GM08714 (cell line): ENCODE measurements around the gene MTHFS.
A peak's percentile ranks its signal among the peaks of the same experiment; 100 is the strongest.
"Not testable (repeated sequence)": the region's sequence is repeated elsewhere in the genome, so short reads cannot be mapped to it uniquely, and the experiment has no call there.

ENCODE experiments used
- H3K4me3 ChIP-seq: fragments of 200-500 bp; sonication (Bioruptor generic); 2 replicates; pipeline ENCODE4 v1.5.1; 2014; ENCODE audit warnings: mild to moderate bottlenecking, low read length, inconsistent platforms
- ZNF274 ChIP-seq: IDR thresholded peaks from 2 replicates; pipeline ENCODE4 v1.6.1; 2012; ENCODE audit warnings: mild to moderate bottlenecking, low read depth, low read length

Gene MTHFS

GRCh38 chr15:79923079-79923514 is 26.3 kb upstream of the MTHFS start:
- no peak for TF ChIP-seq ZNF274
- peak overlapping the region; percentile 86 for H3K4me3 ChIP-seq

GRCh38 chr15:79922512-79923078 is 25.8 kb upstream of the MTHFS start:
- peak overlapping the region; percentile 86 for H3K4me3 ChIP-seq
- TF ChIP-seq ZNF274, result no peak

- H3K4me3 ChIP-seq, result no peak overlapping the region
- no peak for TF ChIP-seq ZNF274
Observed at GRCh38 chr15:79919749-79920511, 23.1 kb upstream of the MTHFS start.

GRCh38 chr15:79919090-79919748 is 22.4 kb upstream of the MTHFS start:
- H3K4me3 ChIP-seq, result no peak overlapping the region
- no peak for TF ChIP-seq ZNF274

- H3K4me3 ChIP-seq, result no peak overlapping the region
- no peak for TF ChIP-seq ZNF274
Observed at GRCh38 chr15:79918278-79918677, 21.5 kb upstream of the MTHFS start.

GRCh38 chr15:79916502-79917132 is 19.8 kb upstream of the MTHFS start:
- no peak for TF ChIP-seq ZNF274
- no peak overlapping the region for H3K4me3 ChIP-seq

- H3K4me3 ChIP-seq, result not testable (repeated sequence)
Observed at GRCh38 chr15:79915776-79916501, 19.1 kb upstream of the MTHFS start.

- no peak for TF ChIP-seq ZNF274
- no peak overlapping the region for H3K4me3 ChIP-seq
Observed at GRCh38 chr15:79914728-79915127, 17.9 kb upstream of the MTHFS start.

GRCh38 chr15:79909556-79910335 is 12.9 kb upstream of the MTHFS start:
- not testable (repeated sequence) for H3K4me3 ChIP-seq

- no peak overlapping the region for H3K4me3 ChIP-seq
- no peak for TF ChIP-seq ZNF274
Observed at GRCh38 chr15:79904271-79904670, 7.5 kb upstream of the MTHFS start.

- no peak for TF ChIP-seq ZNF274
- no peak overlapping the region for H3K4me3 ChIP-seq
Observed at GRCh38 chr15:79903626-79904025, 6.8 kb upstream of the MTHFS start.

GRCh38 chr15:79903144-79903543 is 6.3 kb upstream of the MTHFS start:
- no peak for TF ChIP-seq ZNF274
- H3K4me3 ChIP-seq, result no peak overlapping the region

GRCh38 chr15:79901958-79902357 is 5.1 kb upstream of the MTHFS start:
- no peak overlapping the region; the same call in 1 of the 2 replicates for H3K4me3 ChIP-seq
- no peak for TF ChIP-seq ZNF274

- not testable (repeated sequence) for H3K4me3 ChIP-seq
Observed at GRCh38 chr15:79900818-79901378, 4.1 kb upstream of the MTHFS start.
